ENCODE data around the gene PANK2. TPM values are rescaled to one million over a fixed set of nuclear protein-coding genes. Genes with fewer than 3 reads are reported as not detected.
A peak's percentile ranks its signal among the peaks of the same experiment; 100 is the strongest.

PANK2 gene
- total and polyA plus RNA-seq, 2 of the 8 experiments (the other 6 are each of a cell fraction or from before 2014, with no cell fraction given) = 17.1 to 57.5 TPM

DNA sequence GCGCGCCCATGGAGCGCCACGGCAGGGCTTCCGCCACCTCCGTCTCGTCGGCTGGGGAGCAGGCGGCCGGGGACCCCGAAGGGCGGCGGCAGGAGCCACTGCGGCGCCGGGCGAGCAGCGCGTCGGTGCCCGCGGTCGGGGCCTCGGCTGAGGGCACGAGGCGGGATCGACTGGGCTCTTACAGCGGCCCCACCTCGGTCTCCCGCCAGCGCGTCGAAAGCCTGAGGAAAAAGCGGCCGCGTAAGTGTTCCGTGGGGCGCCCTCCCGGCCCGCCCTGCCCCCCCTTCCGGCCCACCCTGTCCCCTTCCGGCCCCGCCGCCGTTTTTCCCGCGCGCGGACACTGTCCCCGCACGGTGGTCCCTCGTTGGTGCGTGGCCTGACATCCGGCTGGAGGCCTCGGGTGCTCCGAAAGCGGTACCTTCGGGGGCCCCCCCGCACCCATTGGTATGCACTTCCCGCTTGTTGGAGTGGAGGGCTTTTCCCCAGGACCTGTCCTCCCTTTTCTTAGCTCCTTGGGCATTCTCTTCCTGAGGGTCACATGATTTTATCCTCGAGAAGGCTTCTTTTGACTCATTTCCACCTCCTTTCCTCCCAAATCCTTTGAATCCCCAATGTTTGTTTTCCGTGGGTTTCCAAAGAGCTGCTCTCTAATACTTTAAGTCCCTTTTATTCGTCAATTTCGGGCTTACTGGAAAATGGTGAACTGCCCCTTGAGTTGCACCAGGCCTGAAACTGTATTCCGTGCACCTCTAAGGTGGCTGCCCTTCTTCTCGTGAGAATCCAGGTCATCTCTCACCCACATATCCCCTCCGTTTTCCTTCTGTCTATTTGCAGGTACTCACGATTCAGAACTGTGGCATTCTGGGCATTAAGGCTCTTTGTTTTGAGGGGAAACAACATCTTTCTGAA, 556 bp downstream of the PANK2 start:
- peak overlapping the region; percentile 96; the same call in 1 of the 2 replicates for H4K8ac ChIP-seq (ENCODE audit: extremely low read depth, insufficient read depth, low read length)
- no peak overlapping the region for H2BK120ac ChIP-seq (replicated peaks; ENCODE audit: low read depth, low read length)
- H4K20me1 ChIP-seq (replicated peaks in 1 of 2; ENCODE audit: control insufficient read depth in 1 of 2, insufficient read depth in 2 of 2, low read length in 2 of 2) = peaks cover 21 to 33% of the 10 kb centered on the region in 2 experiments
- peak overlapping the region; percentile 16 for H2BK5ac ChIP-seq (ENCODE audit: low read depth, low read length)
- H3K27me3 ChIP-seq (replicated peaks in 1 of 4; ENCODE audit: control insufficient read depth in 3 of 4, extremely low read depth in 1 of 4, insufficient read depth in 3 of 4, low read length in 3 of 4) = no peaks in the 10 kb centered on the region; a peak in 1 of 7 replicates
- peak overlapping the region; percentile 95 for H3K27ac ChIP-seq (ENCODE audit: low read depth, low read length)
- H3K14ac ChIP-seq (ENCODE audit: insufficient read length) = no peak overlapping the region
- H2BK15ac ChIP-seq (ENCODE audit: low read length) = no peak overlapping the region
- peaks cover 8% of the 10 kb centered on the region; the same call in 1 of the 2 replicates for H3K23me2 ChIP-seq (ENCODE audit: low read depth, low read length)
- no peak overlapping the region for H2BK12ac ChIP-seq (ENCODE audit: low read depth, low read length)
- H3K23ac ChIP-seq (ENCODE audit: insufficient read length) = no peak overlapping the region
- DNase-seq (ENCODE audit: low read depth in 1 of 2, low spot score in 2 of 2) = peak in 1 of 2 experiments; percentile 53
- ChIA-PET POLR2A (ENCODE audit: partially characterized antibody) (interaction anchor here (0.6 to 3.6 kb wide), 30 partner anchors 8 to 395 kb away, joined by 3 to 16 read pairs (median 3); partner anchors contain the start of genes ADISSP, CDC25B, CENPB and MAVS), CTCF (ENCODE audit: partially characterized antibody) (interaction anchor here (0.6 to 1.1 kb wide), 3 partner anchors 11 to 133 kb away, joined by 3 read pairs; partner anchors contain the start of gene CENPB)
- H3K4me1 ChIP-seq (replicated peaks in 1 of 4; ENCODE audit: control insufficient read depth in 3 of 4, insufficient read depth in 4 of 4, low read length in 3 of 4) = peaks cover 0 to 8% (median 5%) of the 10 kb centered on the region in 4 experiments; a peak in 4 of 7 replicates
- WGBS, 2 experiments (ENCODE audit: extremely low coverage in 1 of 2, insufficient coverage in 1 of 2, insufficient read length in 1 of 2, insufficient replicate concordance in 2 of 2, low coverage in 1 of 2, low lambda C conversion rate in 2 of 2, missing lambda C conversion rate in 1 of 2) = 0% methylated on average over 58 of the region's 68 CpGs; no CpG with 5 or more reads in 1 of the 2 experiments
- peak overlapping the region; percentile 32 for H4K5ac ChIP-seq (ENCODE audit: insufficient read length, low read depth, low read length)
- H3K36me3 ChIP-seq (ENCODE audit: control insufficient read depth in 2 of 4, insufficient read depth in 4 of 4, low read length in 3 of 4) = peaks cover 0 to 10% (median under 1%) of the 10 kb centered on the region in 4 experiments; a peak in 2 of 8 replicates
- H3K4ac ChIP-seq (replicated peaks; ENCODE audit: insufficient read length, low read depth, low read length) = peak overlapping the region; percentile 1
- H2AFZ ChIP-seq (ENCODE audit: low read length) = no peak overlapping the region
- H2AK5ac ChIP-seq (ENCODE audit: low read depth, low read length) = no peak overlapping the region
- H4K91ac ChIP-seq (replicated peaks; ENCODE audit: insufficient read length, low read length) = peak overlapping the region; percentile 56
- H3K4me2 ChIP-seq (ENCODE audit: insufficient read depth in 1 of 2, low read depth in 2 of 2, low read length in 2 of 2) = peak overlapping the region; percentile 66 to 97
- H3K79me1 ChIP-seq (ENCODE audit: low read depth, low read length) = peaks cover 4% of the 10 kb centered on the region
- H3K9me3 ChIP-seq (ENCODE audit: insufficient read depth in 2 of 2, low read depth in 1 of 2, low read length in 1 of 2) = no peaks in the 10 kb centered on the region
- peak overlapping the region; percentile 68 to 100 (median 96) for H3K4me3 ChIP-seq (ENCODE audit: extremely low read depth in 1 of 4, insufficient read depth in 2 of 4, low read depth in 3 of 4, low read length in 4 of 4)
- peak overlapping the region; percentile 56 for H3K56ac ChIP-seq (replicated peaks; ENCODE audit: insufficient read length, low read depth, low read length)
- peaks cover 58 to 67% of the 10 kb centered on the region in 2 experiments for H3K79me2 ChIP-seq (ENCODE audit: control insufficient read depth in 1 of 2, insufficient read depth in 2 of 2, low read length in 2 of 2)
- peak overlapping the region; percentile 89 to 92 (median 91) for H3K9ac ChIP-seq (replicated peaks in 1 of 4; ENCODE audit: extremely low read depth in 1 of 4, low read depth in 3 of 4, low read length in 3 of 4)
- H2BK20ac ChIP-seq (ENCODE audit: low read length) = no peak overlapping the region
- H3K18ac ChIP-seq (ENCODE audit: extremely low read depth, low read length) = peak overlapping the region; percentile 34; the same call in 1 of the 2 replicates
- no peak for FAIRE-seq
- TF ChIP-seq SIN3A (conservative IDR thresholded peaks at IDR 0.05 in 1 of 2, IDR thresholded peaks at IDR 0.05 in 1 of 2; ENCODE audit: low read depth in 1 of 2, low read length in 2 of 2) (peak in 1 of 2 experiments; percentile 47; a peak in 1 of 4 replicates), SRF (IDR thresholded peaks at IDR 0.05; ENCODE audit: low read depth, low read length) (no peak), RNF2 (IDR thresholded peaks at IDR 0.05; ENCODE audit: borderline replicate concordance, low read depth, low read length, missing control alignments, poor library complexity, severe bottlenecking) (no peak), TBP (IDR thresholded peaks at IDR 0.05; ENCODE audit: low read depth, low read length) (no peak), RFX5 (IDR thresholded peaks at IDR 0.05; ENCODE audit: borderline replicate concordance, low read depth, low read length) (no peak), PHF8 (conservative IDR thresholded peaks at IDR 0.05; ENCODE audit: low read depth, low read length) (no peak; the same call in none of the 2 replicates), KDM4A (IDR thresholded peaks at IDR 0.05; ENCODE audit: low read depth, low read length, severe bottlenecking) (peak; percentile 51), KDM5A (IDR thresholded peaks at IDR 0.05; ENCODE audit: low read length) (no peak), ASH2L (IDR thresholded peaks at IDR 0.05; ENCODE audit: low read length) (no peak), POLR2A (IDR thresholded peaks at IDR 0.05; ENCODE audit: control extremely low read depth in 1 of 2, low read depth in 2 of 2, low read length in 2 of 2) (no peak; a peak in 1 of 3 replicates)
